Mammary epithelial cell (primary cell): ENCODE measurements around the gene NPY4R2.
"Not testable (repeated sequence)": the region's sequence is repeated elsewhere in the genome, so short reads cannot be mapped to it uniquely, and the experiment has no call there.

Source experiments
- CTCF ChIP-seq, 2 donors: IDR thresholded peaks in 1 of 2; conservative IDR thresholded peaks in 1 of 2; 2 replicates each; pipeline ENCODE4 v1.5.1; 2011 to 2012; ENCODE audit warnings: inconsistent platforms in 2 of 2, low read length in 2 of 2, mild to moderate bottlenecking in 2 of 2, control low read depth in 1 of 2, low read depth in 1 of 2; ENCODE audit not compliant: insufficient read depth in 1 of 2; ENCODE audit errors: extremely low read depth in 1 of 2
- EZH2 ChIP-seq: IDR thresholded peaks from 2 replicates; pipeline ENCODE4 v1.6.1; 2012; ENCODE audit warnings: low read length, inconsistent platforms, borderline replicate concordance

GRCh38 chr10:47886827-47887226 lies 31.6 kb upstream of the NPY4R2 start:
- TF ChIP-seq CTCF (conservative IDR thresholded peaks at IDR 0.05 in 1 of 2, IDR thresholded peaks at IDR 0.05 in 1 of 2; ENCODE audit: extremely low read depth in 1 of 2, insufficient read depth in 1 of 2, low read depth in 1 of 2, low read length in 2 of 2); EZH2: not testable (repeated sequence)
